DOHH2 (cell line): Measurements from ENCODE around the gene WDR41.

Experiments
- H3F3A ChIP-seq: fragments of 200-600 bp; sonication (generic), shearing (Covaris generic); 2 replicates; pipeline ENCODE4 v1.6.0; 2016; ENCODE audit warnings: antibody characterized with exemption, mild to moderate bottlenecking; ENCODE audit not compliant: control insufficient read depth, insufficient read depth
- H3K27ac ChIP-seq: fragments of 200-600 bp; sonication (generic); 2 replicates; pipeline ENCODE4 v1.5.1; 2014; ENCODE audit warnings: low read depth, mild to moderate bottlenecking, low read length, moderate library complexity
- H3K27me3 ChIP-seq: fragments of 200-600 bp; sonication (generic); 2 replicates; pipeline ENCODE4 v1.6.1; 2014; ENCODE audit warnings: mild to moderate bottlenecking, low read length, mixed read lengths; ENCODE audit not compliant: control insufficient read depth
- H3K36me3 ChIP-seq: fragments of 200-600 bp; sonication (generic); 2 replicates; pipeline ENCODE4 v1.6.1; 2014; ENCODE audit warnings: mild to moderate bottlenecking, low read length, moderate library complexity, mixed read lengths; ENCODE audit not compliant: control insufficient read depth
- H3K4me1 ChIP-seq: fragments of 200-600 bp; sonication (generic); 2 replicates; pipeline ENCODE4 v1.6.1; 2014; ENCODE audit warnings: mild to moderate bottlenecking, low read length, mixed read lengths; ENCODE audit not compliant: control insufficient read depth
- H3K4me2 ChIP-seq: fragments of 200-600 bp; sonication (generic); 2 replicates; pipeline ENCODE4 v1.6.0; 2014; ENCODE audit warnings: mild to moderate bottlenecking, low read length, moderate library complexity
- H3K4me3 ChIP-seq: fragments of 200-600 bp; sonication (generic); 2 replicates; pipeline ENCODE4 v1.5.1; 2014; ENCODE audit warnings: mild to moderate bottlenecking, low read length, mixed read lengths
- H3K79me2 ChIP-seq: fragments of 200-600 bp; sonication (generic); 2 replicates; pipeline ENCODE4 v1.6.1; 2014; ENCODE audit warnings: mild to moderate bottlenecking, low read length, mixed read lengths; ENCODE audit not compliant: control insufficient read depth
- H3K9me2 ChIP-seq: fragments of 200-600 bp; sonication (generic); replicated peaks from 2 replicates; pipeline ENCODE4 v1.6.1; 2014; ENCODE audit warnings: mild to moderate bottlenecking, low read length, mixed read lengths; ENCODE audit not compliant: control insufficient read depth
- H3K9me3 ChIP-seq: fragments of 200-600 bp; sonication (generic); 2 replicates; pipeline ENCODE4 v1.6.1; 2014; ENCODE audit warnings: antibody characterized with exemption, low read length, mixed read lengths; ENCODE audit not compliant: control insufficient read depth, insufficient read depth
- H4K20me1 ChIP-seq: fragments of 200-600 bp; sonication (generic); 2 replicates; pipeline ENCODE4 v1.6.0; 2014; ENCODE audit warnings: low read depth, mild to moderate bottlenecking, antibody characterized with exemption, low read length, moderate library complexity; ENCODE audit not compliant: control insufficient read depth, insufficient read depth
- EZH2phosphoT487 ChIP-seq: fragments of 200-600 bp; sonication (generic); IDR thresholded peaks from 2 replicates; pipeline ENCODE4 v1.6.1; 2017; ENCODE audit warnings: borderline replicate concordance, mild to moderate bottlenecking, antibody characterized with exemption, low read length, moderate library complexity, mixed read lengths
- TF ChIP-seq, protein P1 (sequence below): fragments of 200-600 bp; sonication (generic); IDR thresholded peaks from one replicate; pipeline ENCODE4 v1.5.1; 2014; ENCODE audit warnings: antibody characterized with exemption, mild to moderate bottlenecking, low read depth, low read length; ENCODE audit not compliant: poor library complexity, severe bottlenecking

WDR41 gene

DNA sequence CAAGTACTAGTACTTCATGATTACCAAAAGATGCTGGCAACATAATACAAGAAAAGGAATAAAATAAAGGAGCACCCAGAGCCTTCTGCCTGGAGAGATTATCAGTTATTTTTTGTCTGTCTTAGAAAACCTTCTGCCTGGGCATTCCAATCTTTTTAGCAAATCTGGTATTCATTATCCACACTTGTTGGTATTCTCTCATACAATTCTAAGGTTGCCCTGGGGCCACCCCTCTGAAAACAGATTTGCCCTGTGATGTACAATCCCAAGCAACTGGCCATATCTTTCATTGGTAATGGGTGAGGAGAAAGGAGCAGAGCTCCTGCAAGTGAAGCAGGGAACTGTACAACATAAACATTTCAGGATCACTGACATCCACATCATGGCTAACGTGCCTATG is 47.8 kb downstream of the WDR41 start:
- H3K36me3 ChIP-seq = peaks cover 38% of the 10 kb centered on the region

DNA sequence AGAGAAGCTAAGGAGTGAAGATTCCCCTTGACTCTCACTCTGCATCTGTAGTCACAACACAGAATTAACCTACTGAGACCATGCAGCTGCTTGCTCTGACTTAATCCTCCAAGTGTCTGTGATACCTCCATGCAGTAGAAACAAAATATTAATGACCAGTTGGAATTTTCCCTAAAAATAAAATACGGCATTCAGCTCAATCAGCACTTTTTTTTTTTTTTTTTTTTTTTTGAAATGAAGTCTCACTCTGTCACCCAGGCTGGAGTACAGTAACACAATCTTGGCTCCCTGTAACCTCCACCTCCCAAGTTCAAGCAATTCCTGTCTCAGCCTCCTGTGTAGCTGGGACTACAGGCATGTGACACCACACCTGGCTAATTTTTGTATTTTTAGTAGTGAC is 48.4 kb downstream of the WDR41 start:
- Histone ChIP-seq H4K20me1 (no peaks in the 10 kb centered on the region), H3K9me3 (no peaks in the 10 kb centered on the region), H3K4me1 (no peaks in the 10 kb centered on the region), H3K4me3 (no peak overlapping the region), H3K4me2 (no peak overlapping the region), H3K79me2 (no peaks in the 10 kb centered on the region), H3K27ac (no peak overlapping the region), H3K27me3 (no peaks in the 10 kb centered on the region), H3K36me3 (peaks cover 31% of the 10 kb centered on the region), H3K9me2 (no peaks in the 10 kb centered on the region), H3F3A (no peaks in the 10 kb centered on the region)
- TF ChIP-seq, protein P1, sequence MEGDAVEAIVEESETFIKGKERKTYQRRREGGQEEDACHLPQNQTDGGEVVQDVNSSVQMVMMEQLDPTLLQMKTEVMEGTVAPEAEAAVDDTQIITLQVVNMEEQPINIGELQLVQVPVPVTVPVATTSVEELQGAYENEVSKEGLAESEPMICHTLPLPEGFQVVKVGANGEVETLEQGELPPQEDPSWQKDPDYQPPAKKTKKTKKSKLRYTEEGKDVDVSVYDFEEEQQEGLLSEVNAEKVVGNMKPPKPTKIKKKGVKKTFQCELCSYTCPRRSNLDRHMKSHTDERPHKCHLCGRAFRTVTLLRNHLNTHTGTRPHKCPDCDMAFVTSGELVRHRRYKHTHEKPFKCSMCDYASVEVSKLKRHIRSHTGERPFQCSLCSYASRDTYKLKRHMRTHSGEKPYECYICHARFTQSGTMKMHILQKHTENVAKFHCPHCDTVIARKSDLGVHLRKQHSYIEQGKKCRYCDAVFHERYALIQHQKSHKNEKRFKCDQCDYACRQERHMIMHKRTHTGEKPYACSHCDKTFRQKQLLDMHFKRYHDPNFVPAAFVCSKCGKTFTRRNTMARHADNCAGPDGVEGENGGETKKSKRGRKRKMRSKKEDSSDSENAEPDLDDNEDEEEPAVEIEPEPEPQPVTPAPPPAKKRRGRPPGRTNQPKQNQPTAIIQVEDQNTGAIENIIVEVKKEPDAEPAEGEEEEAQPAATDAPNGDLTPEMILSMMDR = no peak
- no peak for TF ChIP-seq EZH2phosphoT487

More for the DNA sequence above, 47.8 kb downstream of the WDR41 start:
- TF ChIP-seq, protein P1 = no peak
- no peak for TF ChIP-seq EZH2phosphoT487
- Histone ChIP-seq H3K9me3 (no peaks in the 10 kb centered on the region), H4K20me1 (no peaks in the 10 kb centered on the region), H3K9me2 (no peaks in the 10 kb centered on the region), H3K4me3 (no peak overlapping the region), H3K27me3 (no peaks in the 10 kb centered on the region), H3K4me1 (no peaks in the 10 kb centered on the region), H3K27ac (no peak overlapping the region), H3F3A (no peaks in the 10 kb centered on the region), H3K79me2 (no peaks in the 10 kb centered on the region), H3K4me2 (no peak overlapping the region)

DNA sequence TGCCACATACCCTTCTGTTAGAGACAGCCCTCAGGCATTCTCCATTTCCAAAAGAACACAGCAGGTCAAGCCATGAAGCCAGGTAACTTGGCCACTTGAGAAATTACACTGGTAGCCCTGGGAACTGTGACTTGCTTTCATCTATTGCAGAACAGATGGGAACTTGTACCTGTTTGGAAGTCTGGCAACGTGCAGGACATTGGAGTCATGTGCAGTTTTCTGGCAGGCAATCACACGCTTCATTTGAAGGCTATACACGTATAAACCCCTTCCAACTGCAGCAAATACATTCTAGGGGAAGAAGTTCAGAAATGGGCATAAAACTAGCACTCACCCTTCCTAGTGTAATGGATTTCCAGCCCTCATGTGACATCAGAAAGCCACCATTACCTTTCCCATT is 54.0 kb downstream of the WDR41 start:
- no peak overlapping the region for H3K4me3 ChIP-seq
- no peaks in the 10 kb centered on the region for H3K4me1 ChIP-seq
- H3K79me2 ChIP-seq = no peaks in the 10 kb centered on the region
- H3K27me3 ChIP-seq = no peaks in the 10 kb centered on the region
- no peak overlapping the region for H3K4me2 ChIP-seq
- H3K36me3 ChIP-seq = peaks cover 52% of the 10 kb centered on the region
- H3F3A ChIP-seq = no peaks in the 10 kb centered on the region
- no peak overlapping the region for H3K27ac ChIP-seq
- no peaks in the 10 kb centered on the region for H4K20me1 ChIP-seq
- no peaks in the 10 kb centered on the region for H3K9me3 ChIP-seq
- TF ChIP-seq EZH2phosphoT487 = no peak
- TF ChIP-seq, protein P1 = no peak
- H3K9me2 ChIP-seq = no peaks in the 10 kb centered on the region

DNA sequence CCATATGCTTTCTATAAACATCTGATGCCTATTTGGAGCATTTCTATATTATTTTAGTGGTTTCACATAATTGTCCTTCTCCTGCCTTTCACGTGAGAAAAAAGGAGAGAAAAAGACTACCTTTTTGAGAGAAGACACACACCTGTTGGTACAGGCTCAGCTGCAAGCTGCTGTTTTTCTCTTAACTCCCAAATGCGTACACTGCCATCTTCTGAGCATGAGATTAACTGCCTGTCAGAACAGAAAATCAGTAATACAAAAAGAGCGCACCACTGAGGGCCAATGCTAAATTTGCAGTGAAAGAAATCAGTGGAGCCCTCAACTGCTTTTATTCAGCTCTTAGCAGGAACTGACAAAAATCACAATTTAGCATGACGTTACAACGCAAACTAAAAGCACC is 54.9 kb downstream of the WDR41 start:
- TF ChIP-seq EZH2phosphoT487 = no peak
- TF ChIP-seq, protein P1 = no peak
- H3K4me1 ChIP-seq = no peaks in the 10 kb centered on the region
- H3K9me2 ChIP-seq = no peaks in the 10 kb centered on the region
- H3K36me3 ChIP-seq = peaks cover 61% of the 10 kb centered on the region
- no peaks in the 10 kb centered on the region for H3F3A ChIP-seq
- no peak overlapping the region for H3K4me3 ChIP-seq
- no peaks in the 10 kb centered on the region for H4K20me1 ChIP-seq
- H3K9me3 ChIP-seq = no peaks in the 10 kb centered on the region
- no peak overlapping the region for H3K27ac ChIP-seq
- no peak overlapping the region for H3K4me2 ChIP-seq
- H3K27me3 ChIP-seq = no peaks in the 10 kb centered on the region
- H3K79me2 ChIP-seq = no peaks in the 10 kb centered on the region
